HG03139 (cell line): ENCODE data around the gene RNASET2.
"Not testable (repeated sequence)": the region's sequence is repeated elsewhere in the genome, so short reads cannot be mapped to it uniquely, and the experiment has no call there.

Experiments
- ATAC-seq: cut with Tn5 transposase; IDR thresholded peaks from one replicate; pipeline ENCODE4 v1.9.1; 2021; ENCODE audit not compliant: unreplicated experiment

Gene RNASET2

DNA sequence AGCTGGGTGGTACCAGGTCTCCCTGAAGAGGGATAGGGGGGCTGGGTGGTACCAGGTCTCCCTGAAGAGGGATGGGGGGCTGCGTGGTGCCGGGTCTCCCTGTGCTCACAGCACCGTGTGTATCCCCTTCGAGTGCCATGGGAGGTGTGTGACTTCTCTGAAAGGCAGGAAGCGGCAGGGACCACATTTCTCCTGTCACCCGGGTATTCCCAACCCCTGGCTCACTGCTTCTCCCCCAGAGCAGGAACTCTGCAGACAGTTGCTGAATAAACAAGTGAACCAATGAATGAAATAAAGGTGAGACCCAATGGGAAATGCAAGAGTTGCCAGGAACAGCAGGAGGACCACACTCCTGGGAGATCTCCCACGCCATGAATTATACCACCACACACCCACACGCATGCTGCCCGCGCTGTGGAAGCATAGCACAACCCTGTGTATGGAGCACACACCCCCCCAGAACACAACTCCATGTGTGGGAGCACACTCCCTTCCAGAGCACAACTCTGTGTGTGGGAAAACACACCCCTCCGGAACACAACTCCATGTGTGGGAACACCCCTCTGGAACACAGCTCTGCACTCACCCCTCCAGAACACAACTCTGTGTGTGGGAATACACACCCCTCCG, 50.7 kb downstream of the RNASET2 start:
- no peak for ATAC-seq

DNA sequence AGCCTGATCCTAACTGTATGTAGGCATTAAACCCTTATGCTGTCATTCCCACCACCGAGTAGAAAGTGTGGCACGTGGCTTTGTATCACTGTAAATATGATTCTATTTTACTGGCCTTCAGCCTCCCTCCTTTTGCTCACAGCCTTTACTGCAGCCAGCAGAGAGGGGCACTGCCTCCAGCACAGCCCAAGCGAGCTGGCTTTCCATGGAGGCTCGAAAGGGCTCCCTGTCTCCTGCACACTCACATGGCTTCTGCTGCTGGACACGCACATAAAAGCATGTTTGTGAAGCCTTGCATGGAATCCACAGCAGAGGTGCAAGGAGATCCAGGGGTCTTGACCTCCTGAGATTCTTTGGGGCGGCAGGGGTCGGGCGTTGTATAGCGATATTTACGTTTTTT, 51.3 kb downstream of the RNASET2 start:
- ATAC-seq: no peak

DNA sequence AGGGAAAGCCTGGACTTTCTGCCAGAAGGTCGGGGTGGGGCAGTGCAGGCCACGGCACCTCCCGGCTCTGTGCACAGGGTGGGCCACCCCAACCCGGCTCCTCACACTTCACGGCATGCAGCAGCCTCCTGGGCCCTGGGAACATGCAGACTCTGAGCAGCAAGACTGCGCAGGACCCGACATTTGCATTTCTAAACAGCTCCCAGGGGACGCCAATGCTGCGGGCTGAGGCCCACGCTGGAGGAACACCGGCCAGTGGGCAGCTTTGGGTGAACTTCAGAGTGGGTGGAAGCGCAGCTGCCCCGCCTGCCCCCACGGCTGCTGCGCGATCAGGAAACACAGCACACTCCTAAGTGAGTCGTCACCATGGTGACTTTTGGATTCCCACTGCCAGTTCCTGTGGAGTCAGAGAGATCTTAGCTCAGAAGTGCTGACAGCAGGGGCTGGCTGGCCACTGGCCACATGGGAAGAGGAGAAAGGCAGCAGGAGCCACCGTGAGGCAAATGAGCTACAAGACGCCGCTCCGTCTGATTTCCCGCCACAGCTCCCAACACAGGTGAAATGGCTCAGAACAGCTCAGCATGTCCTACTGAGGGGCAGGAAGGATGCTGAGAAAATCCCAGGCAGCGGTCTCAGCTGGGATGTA, 52.1 kb downstream of the RNASET2 start:
- no peak for ATAC-seq

DNA sequence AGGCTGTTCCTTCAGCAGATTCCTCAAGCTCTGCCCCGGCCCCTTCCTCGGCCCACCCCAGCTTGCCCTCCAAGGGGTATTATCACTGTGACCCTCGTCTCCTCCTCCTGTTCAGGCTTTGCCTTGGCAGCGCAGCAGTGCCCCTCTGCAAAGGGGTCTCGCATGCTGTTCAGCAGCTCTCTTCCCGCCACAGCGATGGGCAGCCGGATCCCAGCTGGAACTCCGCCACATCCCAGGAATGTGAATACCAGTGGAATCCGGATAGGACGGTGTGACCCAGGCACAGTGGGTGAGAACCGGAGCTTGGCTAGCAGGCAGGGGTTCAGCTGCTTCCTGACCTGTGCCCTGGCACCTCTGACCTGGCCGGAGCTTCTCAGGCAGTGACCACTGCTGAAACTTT, 52.9 kb downstream of the RNASET2 start:
- ATAC-seq: no peak

DNA sequence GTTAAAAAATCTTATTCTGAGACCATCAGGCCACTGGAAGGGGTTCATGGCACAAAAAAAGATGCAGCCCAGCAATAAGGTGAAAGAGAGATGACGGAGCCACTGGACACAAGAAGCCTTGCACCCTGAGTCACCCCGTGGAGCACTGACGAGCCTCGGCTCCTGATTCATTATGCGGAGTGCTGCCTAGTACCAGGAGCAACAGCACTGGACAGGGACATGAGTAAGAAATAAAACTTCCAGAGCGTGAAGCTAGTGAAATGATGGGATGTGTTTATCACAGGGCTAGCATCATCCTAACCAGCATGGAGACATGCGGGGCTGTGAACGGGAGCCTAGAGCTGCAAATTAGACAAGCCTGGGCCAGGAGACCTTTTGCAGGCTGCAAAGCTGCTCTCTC, 53.3 kb downstream of the RNASET2 start:
- no peak for ATAC-seq

DNA sequence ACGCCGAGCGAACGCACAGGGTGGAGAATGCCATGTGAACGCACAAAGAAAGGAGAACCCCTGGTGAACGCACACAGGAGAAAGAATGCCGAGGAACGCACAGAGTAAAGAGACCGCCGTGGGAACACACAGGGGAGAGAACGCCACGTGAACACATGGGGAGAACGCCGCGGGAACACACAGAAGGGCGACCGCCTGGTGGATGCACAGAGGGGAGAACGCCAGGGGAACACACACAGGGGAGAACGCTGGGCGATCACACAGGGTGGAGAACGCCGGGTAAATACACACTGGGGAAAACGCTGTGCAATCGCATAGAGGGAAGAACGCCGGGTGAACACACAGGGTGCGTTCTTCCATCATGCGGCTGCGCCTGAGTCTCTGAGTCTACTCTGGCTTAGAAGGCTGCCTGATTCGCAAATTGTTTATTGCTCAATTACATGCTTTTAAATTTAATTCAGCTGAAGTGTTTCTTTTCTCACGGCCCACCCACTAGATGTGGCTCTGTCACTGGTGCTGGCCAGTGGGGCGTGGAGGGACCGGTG, 54.1 kb downstream of the RNASET2 start:
- ATAC-seq: no peak

DNA sequence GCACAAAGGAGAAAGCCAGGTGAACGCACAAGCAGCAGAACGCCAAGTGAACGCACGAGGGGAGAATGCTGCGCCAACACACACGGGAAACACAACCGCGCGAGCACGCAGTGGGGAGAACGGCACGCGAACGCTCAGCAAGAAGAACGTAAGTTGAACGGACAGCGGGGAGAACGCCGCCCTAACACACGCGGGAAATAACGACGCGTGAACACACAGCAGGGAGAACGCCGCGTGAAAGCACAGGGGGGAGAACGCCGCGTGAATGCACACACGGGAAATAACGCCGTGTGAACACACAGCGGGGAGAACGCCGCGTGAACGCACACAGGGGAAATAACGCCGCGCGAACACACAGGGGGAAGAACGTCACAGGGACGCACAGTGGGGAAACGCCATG, 54.7 kb downstream of the RNASET2 start:
- no peak for ATAC-seq

DNA sequence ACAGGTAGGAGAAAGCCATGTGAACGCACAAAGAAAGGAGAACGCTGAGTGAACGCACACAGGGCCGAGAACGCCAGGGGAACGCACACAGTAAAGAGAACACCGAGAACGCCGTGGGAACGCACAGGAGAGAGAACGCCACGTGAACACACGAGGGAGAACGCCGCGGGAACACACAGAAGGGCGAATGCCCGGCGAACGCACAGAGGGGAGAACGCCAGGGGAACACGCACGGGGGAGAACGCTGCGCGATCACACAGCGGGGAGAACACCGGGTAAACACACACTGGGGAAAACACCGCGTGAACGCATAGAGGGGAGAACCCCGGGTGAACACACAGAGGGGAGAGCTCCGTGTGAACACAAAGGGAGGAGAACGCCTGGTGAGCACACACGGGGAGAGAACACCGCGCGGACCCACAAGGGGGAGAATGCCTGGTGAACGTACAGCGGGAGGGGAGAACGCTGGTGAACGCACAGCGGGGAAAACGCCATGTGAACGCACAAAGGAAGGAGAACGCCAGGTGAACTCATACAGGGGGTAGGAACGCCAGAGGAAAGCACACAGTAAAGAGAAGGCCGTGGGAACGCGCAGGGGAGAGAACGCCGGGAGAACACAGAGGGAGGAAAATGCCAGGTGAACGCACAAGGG, 55.3 kb downstream of the RNASET2 start:
- ATAC-seq: no peak

DNA sequence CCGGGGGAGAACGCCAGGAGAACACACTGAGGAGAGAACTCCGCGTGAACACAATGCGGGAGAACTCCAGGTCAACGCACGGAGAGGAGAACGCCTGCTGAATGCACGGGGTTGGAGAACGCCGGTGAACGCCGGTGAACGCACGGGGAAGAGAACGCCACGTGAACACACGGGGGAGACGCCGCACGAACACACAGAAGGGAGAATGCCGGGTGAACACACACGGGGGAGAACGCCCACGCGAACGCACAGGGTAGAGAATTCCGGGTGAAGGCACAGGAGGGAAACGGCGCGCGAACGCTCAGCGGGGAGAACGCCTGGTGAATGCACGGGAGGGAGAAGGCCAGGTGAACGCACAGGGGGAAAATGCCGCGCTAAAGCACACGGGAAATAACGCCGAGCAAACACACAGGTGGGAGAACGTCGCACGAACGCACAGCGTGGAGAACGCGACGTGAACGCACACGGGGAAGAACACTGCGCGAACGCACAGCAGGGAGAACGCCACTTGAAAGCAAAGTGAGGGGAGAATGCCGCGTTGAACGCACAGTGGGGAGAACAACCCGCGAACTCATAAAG, 56.1 kb downstream of the RNASET2 start:
- no peak for ATAC-seq

DNA sequence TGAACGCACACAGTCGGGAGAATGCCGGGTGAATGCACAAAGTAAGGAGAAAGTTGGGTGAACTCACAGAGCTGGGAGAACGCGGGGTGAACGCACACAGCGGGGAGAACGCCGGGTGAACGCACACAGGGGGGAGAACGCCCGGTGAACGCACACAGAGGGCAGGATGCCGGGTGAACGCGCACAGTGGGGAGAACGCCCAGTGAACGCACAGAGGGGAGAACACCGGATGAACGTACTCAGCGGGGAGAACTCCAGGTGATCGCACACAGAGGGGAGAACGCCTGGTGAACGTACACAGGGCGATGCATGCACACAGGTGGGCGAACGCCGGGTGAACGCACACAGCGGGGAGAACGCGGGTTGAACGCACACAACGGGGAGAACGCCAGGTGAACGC, 57.4 kb downstream of the RNASET2 start:
- ATAC-seq: no peak

DNA sequence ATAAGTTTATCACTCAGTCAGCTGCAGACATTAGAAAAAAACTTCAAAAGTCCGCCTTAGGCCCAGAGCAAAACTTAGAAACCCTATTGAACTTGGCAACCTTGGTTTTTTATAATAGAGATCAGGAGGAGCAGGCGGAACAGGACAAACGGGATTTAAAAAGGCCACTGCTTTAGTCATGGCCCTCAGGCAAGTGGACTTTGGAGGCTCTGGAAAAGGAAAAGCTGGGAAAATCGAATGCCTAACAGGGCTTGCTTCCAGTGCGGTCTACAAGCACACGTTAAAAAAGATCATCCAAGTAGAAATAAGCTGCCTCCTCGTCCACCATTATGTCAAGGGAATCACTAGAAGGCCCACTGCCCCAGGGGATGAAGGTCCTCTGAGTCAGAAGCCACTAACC, 61.7 kb downstream of the RNASET2 start:
- ATAC-seq: not testable (repeated sequence)

DNA sequence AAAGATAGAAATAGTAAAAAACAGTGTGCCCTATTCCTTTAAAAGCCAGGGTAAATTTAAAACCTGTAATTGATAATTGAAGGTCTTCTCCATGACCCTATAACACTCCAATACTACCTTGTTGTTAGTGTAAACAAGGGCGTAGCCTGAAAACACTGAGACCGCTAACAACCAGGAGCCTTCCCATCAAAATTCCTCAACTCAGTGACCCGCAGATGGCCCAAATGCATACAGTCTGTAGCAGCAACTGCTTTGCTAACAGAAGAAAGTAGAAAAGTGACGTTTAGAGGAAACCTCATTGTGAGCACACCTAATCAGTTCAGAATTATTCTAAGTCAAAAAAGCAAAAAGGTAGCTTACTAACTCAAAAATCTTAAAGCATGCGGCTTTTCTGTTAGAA, 63.9 kb downstream of the RNASET2 start:
- not testable (repeated sequence) for ATAC-seq

DNA sequence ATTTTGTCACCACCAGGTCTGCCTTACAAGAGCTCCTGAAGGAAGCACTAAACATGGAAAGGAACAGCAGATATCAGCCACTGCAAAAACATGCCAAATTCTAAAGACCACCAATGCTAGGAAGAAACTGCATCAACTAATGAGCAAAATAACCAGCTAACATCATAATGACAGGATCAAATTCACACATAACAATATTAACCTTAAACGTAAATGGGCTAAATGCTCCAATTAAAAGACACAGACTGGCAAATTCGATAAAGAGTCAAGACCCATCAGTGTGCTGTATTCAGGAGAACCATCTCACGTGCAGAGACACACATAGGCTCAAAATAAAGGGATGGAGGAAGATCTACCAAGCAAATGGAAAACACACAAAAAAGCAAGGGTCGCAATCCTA, 69.6 kb downstream of the RNASET2 start:
- not testable (repeated sequence) for ATAC-seq

DNA sequence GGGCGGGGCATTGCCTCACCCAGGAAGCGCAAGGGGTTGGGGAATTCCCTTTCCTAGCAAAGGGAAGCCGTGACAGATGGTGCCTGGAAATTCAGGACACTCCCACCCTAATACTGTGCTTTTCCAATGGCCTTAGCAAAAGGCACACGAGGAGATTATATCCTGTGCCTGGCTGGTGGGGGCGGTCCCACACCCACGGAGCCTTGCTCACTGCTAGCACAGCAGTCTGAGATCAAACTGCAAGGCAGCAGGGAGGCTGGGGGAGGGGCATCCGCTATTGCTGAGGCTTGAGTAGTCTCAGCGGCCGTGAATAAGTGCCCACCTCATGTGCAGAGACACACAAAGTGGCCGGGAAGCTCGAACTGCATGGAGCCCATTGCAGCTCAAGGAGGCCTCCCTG, 71.4 kb downstream of the RNASET2 start:
- ATAC-seq: not testable (repeated sequence)

DNA sequence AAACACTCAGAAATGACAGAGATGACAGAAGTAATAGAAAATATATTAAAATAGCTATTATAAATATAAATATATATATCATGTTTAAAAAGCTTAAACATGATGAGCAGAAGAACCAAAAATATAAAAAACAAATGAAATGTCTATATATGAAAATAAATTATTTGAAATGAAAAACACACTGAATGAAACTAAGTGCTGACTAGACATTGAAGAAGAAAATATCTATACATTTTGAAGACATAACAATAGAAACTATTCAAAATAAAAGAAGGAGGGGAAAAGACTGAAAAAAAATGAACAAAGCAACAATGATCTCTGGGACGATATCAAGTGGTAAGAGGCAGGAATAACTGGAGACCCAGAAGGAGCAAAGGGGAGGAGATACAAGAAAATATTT, 76.8 kb downstream of the RNASET2 start:
- no peak for ATAC-seq
